HG02884 (cell line): ENCODE results near the gene DNMT3A.

Experiments used
- ATAC-seq: cut with Tn5 transposase; IDR thresholded peaks from one replicate; pipeline ENCODE4 v1.9.1; 2021; ENCODE audit warnings: mild to moderate bottlenecking, moderate library complexity; ENCODE audit not compliant: unreplicated experiment

Gene DNMT3A

GRCh38 chr2:25262288-25262687 is 79.4 kb downstream of the DNMT3A start:
- ATAC-seq: no peak

DNA sequence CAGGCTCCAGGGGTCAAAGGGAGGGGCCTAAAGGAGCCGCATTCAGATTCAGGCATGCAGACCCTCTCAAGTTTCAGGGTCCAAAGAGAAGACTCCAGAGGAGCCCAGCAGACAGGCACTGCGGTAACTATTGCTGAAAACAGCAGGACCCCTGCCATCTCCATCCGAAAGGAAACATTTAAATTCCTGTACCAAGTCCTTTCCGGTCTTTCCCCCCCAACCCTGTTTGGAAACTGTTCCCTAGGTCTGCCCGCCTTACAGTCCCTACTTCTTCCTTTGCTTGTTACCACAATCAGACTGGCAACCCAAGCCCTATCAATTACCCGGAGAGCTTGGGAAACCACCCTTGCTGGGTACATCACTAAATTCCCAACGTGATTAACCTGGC is 82.0 kb downstream of the DNMT3A start:
- no peak for ATAC-seq

GRCh38 chr2:25258847-25259736 is 82.6 kb downstream of the DNMT3A start:
- no peak for ATAC-seq

GRCh38 chr2:25257931-25258846 is 83.5 kb downstream of the DNMT3A start:
- no peak for ATAC-seq

DNA sequence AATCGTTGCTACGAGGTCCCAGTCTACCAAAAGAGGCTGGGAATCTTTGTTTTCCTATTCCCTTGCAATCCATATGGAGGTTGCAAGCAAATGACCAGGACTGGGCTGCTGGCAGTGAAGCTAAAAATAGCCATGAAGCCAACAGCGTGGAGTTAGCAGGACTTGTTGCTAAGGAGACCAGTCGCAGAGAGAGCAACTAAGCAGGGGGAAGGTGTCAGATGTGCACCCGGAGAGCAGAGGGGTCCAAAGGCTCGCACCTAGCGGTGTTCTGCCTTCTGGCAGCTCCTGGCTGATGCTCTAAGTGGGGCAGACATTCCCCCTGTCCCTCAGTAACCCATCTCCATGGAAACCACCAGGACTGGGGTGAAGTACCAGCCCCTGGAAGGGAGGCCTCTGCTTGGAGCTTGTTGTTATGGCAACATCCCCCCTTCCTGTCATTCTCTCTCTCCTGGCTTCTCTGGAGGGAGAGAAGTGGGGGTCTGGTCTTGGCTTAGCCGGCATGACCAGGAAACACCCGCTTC is 84.6 kb downstream of the DNMT3A start:
- ATAC-seq: no peak

GRCh38 chr2:25256488-25256875 is 85.2 kb downstream of the DNMT3A start:
- no peak for ATAC-seq

DNA sequence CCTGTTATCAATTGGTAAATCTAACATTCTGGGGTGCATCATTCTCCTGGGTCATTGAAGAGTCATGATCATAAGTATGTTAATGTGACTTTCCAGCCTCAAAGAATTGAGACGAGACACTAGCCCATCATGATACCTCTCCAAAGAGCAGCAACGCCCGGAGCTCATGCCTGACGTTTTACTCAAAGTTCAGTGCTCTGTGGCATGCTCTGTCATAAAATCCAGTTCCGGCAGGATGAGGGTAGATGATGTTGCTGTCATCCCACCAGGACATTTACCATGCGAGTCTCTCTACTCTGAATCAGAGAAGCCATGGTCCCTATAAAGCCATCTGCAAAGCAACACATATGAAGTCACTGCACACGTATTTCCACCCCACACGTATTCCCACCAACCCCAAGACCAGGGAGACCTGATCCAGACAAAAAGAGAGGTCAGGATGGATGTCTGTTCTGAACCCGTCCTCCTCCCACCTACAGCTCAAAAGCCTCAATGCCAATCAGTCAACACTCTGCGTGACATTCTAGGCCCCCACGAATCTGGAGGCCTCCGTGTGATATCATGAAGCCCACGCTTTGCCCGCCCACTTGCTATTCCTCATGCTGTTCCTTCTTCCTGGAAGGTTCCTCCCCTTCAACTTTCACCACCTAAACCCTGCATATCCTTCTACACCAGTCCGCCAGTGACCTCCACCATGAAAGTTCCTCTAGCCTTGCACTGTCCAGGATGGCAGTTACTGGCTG is 85.8 kb downstream of the DNMT3A start:
- no peak for ATAC-seq

GRCh38 chr2:25254961-25255360 is 86.8 kb downstream of the DNMT3A start:
- ATAC-seq: no peak

DNA sequence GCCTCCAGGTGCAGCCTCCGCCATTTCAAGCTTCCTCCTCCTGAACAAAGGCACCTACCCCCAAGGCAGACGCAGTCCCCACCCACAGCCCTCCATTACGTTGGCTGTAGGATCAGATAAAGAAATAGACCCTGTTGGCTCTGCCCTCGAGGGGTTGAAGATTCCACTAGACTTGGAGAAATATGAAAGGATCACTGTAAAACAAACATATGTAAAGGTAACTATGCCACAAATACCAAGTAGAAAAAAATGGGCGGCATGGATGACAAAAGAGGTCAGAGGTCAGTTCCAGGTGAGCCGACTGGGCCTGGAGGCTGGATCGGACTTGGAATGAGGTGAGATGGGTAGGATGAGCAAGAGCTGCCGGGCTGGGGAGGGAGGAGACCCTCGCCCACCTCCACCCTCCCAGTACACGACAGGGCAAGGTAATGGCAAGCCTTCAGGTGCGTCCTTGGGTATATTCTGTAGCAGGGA is 88.5 kb downstream of the DNMT3A start:
- ATAC-seq: no peak

DNA sequence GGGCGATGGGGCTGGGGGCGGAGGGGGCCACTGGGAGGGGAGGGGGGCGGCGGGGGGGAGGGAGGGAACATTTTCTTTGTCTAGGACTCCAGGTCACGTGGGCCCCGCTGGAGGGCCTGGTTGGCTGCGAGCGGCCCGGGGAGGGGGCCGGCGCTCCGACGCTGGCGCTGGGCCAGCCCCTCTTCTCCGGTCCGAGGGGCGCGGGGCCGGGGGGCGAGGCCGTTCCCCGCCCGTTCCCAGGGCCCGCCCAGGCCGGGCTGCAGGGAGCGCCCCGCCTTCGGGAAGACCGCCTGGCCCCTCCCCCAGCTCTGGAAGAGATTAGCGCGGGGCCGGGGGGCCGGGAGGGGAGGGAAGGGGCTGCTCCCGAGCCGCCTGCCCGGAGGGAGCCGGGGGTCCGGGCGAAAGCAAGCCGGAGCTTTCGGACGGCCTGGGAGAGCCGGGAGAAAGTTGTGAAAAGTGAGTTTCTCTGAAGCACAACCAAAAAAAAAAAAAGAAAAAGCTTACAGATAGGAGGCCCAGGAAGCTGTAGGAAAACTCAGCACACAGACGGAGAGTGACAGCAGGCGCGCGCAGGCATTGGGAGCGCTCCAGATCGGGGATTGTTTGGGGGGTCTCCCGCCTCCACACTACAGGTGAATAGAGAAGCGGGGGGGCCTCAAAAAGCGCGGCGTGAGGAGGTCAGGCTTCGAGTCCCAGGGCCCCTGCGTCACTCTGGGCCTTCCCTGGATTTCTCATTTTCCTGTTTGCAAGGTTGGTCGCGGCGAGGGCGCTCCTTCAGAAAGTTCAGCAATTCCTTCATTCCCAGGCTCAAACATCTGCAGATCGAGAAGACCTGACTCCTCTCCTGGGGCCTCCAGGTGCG is 89.2 kb downstream of the DNMT3A start:
- no peak for ATAC-seq

GRCh38 chr2:25251422-25252273 is 90.1 kb downstream of the DNMT3A start:
- no peak for ATAC-seq

DNA sequence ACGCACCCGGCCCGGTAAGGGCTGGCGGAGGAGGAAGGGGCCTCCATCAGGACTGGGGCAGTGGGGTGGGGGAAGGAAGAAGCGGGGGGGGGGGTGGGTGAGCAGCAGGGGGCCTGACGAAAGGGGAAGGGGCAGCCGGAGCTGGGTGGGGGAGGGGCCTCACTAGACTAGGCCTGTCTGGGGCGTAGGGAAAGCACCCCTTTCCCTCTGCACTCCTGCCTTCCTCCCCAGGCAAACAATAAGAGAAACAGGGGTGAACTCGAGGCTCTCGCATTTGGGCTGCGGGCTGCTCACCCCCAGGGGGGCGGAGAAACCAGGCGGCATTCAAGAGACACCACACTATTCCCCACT is 90.7 kb downstream of the DNMT3A start:
- ATAC-seq: no peak

DNA sequence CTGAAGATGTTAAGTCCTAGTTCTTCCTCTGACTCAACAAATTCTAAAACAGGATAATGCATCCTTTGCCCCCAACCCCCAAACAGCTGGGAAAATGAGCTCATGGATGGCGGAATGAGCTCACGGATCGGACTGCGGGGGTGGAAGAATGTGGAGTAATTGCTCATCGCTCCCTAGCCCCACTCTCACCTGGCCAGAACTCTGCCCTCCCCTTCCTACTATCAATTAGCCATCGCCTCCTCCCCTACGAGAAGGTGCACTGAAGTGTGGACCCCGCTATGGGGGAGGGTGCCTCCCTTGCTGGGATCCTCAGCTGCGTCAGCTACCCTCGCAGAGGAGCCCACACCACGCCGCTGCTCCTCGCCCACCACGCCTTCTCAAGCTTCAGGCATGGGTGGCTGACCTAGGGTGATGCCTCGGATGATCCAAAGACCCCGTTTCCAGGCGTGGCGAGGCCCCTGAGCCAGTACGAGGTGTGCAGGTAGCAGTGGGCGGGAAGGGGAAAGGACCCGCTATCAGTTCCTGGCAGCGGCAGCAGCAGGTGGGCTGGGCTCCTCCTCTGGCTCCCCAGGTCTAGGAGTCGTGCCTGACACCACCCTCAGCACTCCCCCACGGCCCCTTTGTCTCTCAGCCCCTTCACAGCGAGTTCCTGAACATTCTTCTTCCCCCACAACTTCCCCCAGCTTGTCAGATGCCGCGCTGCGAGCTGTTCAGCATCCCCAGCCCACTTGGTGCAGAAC is 91.2 kb downstream of the DNMT3A start:
- no peak for ATAC-seq

DNA sequence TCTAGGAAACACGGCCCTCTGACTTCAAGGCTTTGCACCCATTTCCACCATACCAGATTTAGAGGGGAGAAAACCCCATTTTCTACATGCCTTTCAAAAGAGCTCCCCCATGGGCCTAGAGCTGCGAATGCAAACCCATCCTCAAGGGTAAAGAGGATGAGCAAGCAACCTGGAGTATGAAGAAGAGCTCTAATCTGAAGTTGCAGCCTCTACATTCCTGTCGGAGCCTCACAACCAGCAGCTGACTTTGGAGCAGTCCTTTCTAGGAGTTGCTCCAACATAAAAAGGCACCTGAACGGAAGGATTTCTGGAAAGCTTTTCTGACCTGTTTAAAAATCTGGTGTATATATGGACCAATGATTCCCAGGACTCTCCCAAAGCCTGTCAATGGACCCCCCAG is 91.9 kb downstream of the DNMT3A start:
- ATAC-seq: no peak

DNA sequence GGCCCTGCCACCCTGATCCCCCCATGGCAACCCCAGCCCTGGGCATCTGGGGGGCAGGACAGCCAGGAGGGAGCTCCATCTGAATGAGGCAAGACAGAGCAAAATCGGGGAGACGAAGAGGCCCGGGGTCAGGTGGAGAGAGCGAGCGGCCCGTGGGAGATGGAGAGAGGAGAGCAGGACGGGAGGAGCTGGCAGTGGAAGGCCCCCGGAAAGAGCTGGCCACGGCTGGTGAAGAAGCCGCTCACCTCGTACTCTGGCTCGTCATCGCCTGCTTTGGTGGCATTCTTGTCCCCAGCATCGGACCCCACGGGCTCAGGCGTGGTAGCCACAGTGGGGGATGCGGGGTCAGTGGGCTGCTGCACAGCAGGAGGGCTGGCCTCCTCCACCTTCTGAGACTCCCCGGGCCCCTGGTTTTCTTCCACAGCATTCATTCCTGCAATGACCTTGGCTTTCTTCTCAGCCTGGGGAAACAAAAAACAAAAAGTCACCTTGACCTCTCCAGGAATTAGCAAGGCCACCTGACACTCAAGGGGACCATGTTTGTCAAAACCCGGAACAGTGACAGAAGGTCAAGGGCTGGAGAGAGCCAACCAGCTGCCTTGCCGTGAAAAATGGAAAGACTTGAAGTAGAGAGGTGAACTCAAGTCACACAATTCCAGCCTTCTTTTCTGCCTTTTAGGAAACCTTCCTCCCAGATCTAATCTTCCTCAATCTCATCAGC is 93.8 kb downstream of the DNMT3A start:
- no peak for ATAC-seq

DNA sequence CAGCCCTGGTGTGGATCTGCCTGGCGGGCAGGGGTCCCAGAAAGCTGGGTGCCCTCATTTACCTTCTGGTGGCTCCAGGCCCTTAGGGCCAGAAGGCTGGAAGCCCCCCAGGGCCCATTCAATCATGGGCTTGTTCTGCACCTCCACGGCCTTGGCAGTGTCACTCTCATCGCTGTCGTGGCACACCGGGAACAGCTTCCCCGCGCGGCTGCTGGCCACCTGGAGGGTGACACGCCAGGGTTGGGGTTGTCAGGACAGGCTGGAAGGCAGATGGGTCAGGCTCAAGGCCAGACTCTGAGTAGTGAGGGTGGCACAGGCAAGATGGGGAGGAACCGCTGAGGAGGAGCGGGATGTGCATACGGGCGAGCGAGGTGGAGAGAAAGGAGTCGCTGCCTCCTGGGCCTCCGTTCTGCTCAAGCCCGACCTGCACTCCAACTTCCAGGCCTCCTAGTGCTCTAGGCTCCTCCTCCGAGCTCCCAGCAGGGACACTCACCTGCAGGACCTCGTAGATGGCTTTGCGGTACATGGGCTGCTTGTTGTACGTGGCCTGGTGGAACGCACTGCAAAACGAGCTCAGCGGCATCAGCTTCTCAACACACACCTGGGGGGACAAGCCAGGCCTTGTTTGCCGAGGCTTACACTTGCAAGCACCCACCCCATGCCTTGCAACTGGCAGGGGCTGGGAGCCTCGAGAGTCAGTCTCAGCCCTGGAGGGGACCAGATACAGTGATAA is 95.0 kb downstream of the DNMT3A start:
- ATAC-seq: no peak

DNA sequence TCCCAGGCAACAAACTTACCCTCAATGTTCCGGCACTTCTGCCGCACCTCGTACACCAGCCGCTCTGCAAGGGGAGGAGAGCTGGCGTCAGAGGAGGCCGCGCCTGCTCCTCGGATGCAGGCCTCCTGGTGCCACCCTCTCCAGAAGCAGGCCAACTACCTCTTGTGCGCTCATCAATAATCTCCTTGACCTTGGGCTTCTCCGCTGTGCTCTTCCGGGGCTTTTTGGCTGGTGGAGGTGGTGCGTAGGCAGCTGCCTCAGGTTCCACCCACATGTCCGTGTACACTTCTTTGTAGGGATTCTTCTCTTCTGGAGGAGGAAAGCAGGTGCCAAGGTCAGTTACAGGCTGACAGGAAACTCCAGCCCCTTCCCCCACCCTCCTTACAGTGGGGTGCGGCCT is 95.7 kb downstream of the DNMT3A start:
- no peak for ATAC-seq
